ENCODE data around the gene ERCC1.

Gene ERCC1

GRCh38 chr19:45443462-45444317 lies 20.0 kb upstream of the ERCC1 start:
- Histone ChIP-seq H2AFZ (ENCODE audit: low read depth, low read length, severe bottlenecking) (no peak overlapping the region), H3F3A (ENCODE audit: insufficient read depth) (peaks cover 20% of the 10 kb centered on the region)
- no peak for TF ChIP-seq CTCF (IDR thresholded peaks at IDR 0.05; ENCODE audit: insufficient read depth, low read length, poor library complexity, severe bottlenecking)
- no peak for TF ChIP-seq EZH2phosphoT487 (conservative IDR thresholded peaks at IDR 0.05; ENCODE audit: low read length)

GRCh38 chr19:45442778-45443461 lies 19.2 kb upstream of the ERCC1 start:
- Histone ChIP-seq H3K9ac (ENCODE audit: low read length) (no peak overlapping the region; the same call in 1 of the 2 replicates), H3K4me3 (ENCODE audit: insufficient read depth, low read length, poor library complexity, severe bottlenecking) (peak overlapping the region; percentile 33), H3K9me2 (replicated peaks; ENCODE audit: insufficient read depth, low read length) (no peaks in the 10 kb centered on the region), H3K27ac (ENCODE audit: low read depth, low read length) (no peak overlapping the region), H3K79me2 (ENCODE audit: insufficient read depth, low read length) (no peaks in the 10 kb centered on the region), H4K20me1 (ENCODE audit: low read depth, low read length) (no peaks in the 10 kb centered on the region), H3K36me3 (ENCODE audit: low read length) (no peaks in the 10 kb centered on the region), H2AFZ (ENCODE audit: low read depth, low read length, severe bottlenecking) (no peak overlapping the region), H3F3A (ENCODE audit: insufficient read depth) (peaks cover 20% of the 10 kb centered on the region), H3K27me3 (ENCODE audit: low read length) (no peaks in the 10 kb centered on the region), H3K4me2 (ENCODE audit: low read depth, low read length, poor library complexity, severe bottlenecking) (peak overlapping the region; percentile 49), H3K9me3 (ENCODE audit: insufficient read depth, low read length) (no peaks in the 10 kb centered on the region)
- TF ChIP-seq EZH2phosphoT487 (conservative IDR thresholded peaks at IDR 0.05; ENCODE audit: low read length) (no peak), CTCF (IDR thresholded peaks at IDR 0.05; ENCODE audit: insufficient read depth, low read length, poor library complexity, severe bottlenecking) (no peak)

More at GRCh38 chr19:45443462-45444317, 20.0 kb upstream of the ERCC1 start:
- H3K79me2 ChIP-seq (ENCODE audit: insufficient read depth, low read length), result no peaks in the 10 kb centered on the region
- no peak overlapping the region; the same call in 1 of the 2 replicates for H3K9ac ChIP-seq (ENCODE audit: low read length)
- no peaks in the 10 kb centered on the region for H3K27me3 ChIP-seq (ENCODE audit: low read length)
- no peaks in the 10 kb centered on the region for H4K20me1 ChIP-seq (ENCODE audit: low read depth, low read length)
- H3K4me3 ChIP-seq (ENCODE audit: insufficient read depth, low read length, poor library complexity, severe bottlenecking), result peak overlapping the region; percentile 33
- H3K4me2 ChIP-seq (ENCODE audit: low read depth, low read length, poor library complexity, severe bottlenecking), result peak overlapping the region; percentile 49
- no peaks in the 10 kb centered on the region for H3K9me2 ChIP-seq (replicated peaks; ENCODE audit: insufficient read depth, low read length)
- no peaks in the 10 kb centered on the region for H3K9me3 ChIP-seq (ENCODE audit: insufficient read depth, low read length)
- no peak overlapping the region for H3K27ac ChIP-seq (ENCODE audit: low read depth, low read length)
- no peaks in the 10 kb centered on the region for H3K36me3 ChIP-seq (ENCODE audit: low read length)

- Histone ChIP-seq H3K9me2 (replicated peaks; ENCODE audit: insufficient read depth, low read length) (no peaks in the 10 kb centered on the region), H2AFZ (ENCODE audit: low read depth, low read length, severe bottlenecking) (no peak overlapping the region), H3K27ac (ENCODE audit: low read depth, low read length) (no peak overlapping the region), H4K20me1 (ENCODE audit: low read depth, low read length) (no peaks in the 10 kb centered on the region), H3F3A (ENCODE audit: insufficient read depth) (peaks cover 20% of the 10 kb centered on the region), H3K9me3 (ENCODE audit: insufficient read depth, low read length) (no peaks in the 10 kb centered on the region), H3K36me3 (ENCODE audit: low read length) (no peaks in the 10 kb centered on the region), H3K4me2 (ENCODE audit: low read depth, low read length, poor library complexity, severe bottlenecking) (no peak overlapping the region), H3K27me3 (ENCODE audit: low read length) (no peaks in the 10 kb centered on the region), H3K79me2 (ENCODE audit: insufficient read depth, low read length) (no peaks in the 10 kb centered on the region), H3K4me3 (ENCODE audit: insufficient read depth, low read length, poor library complexity, severe bottlenecking) (no peak overlapping the region), H3K9ac (ENCODE audit: low read length) (no peak overlapping the region)
- TF ChIP-seq CTCF (IDR thresholded peaks at IDR 0.05; ENCODE audit: insufficient read depth, low read length, poor library complexity, severe bottlenecking) (no peak), EZH2phosphoT487 (conservative IDR thresholded peaks at IDR 0.05; ENCODE audit: low read length) (no peak)
Observed at GRCh38 chr19:45442408-45442777, 18.7 kb upstream of the ERCC1 start.
